ENCODE results near the gene EIF5A.

Gene EIF5A

GRCh38 chr17:7355053-7355452 is 47.6 kb downstream of the EIF5A start, which contains the start of gene TMEM95:
TMEM95 (plus strand) TSS chr17:7355156; CDS start chr17:7355205, 49 bp downstream.
- no peak for DNase-seq (ENCODE audit: low read depth in 2 of 2)

GRCh38 chr17:7355573-7355972 is 48.1 kb downstream of the EIF5A start:
- no peak for DNase-seq (ENCODE audit: low read depth in 2 of 2)

DNA sequence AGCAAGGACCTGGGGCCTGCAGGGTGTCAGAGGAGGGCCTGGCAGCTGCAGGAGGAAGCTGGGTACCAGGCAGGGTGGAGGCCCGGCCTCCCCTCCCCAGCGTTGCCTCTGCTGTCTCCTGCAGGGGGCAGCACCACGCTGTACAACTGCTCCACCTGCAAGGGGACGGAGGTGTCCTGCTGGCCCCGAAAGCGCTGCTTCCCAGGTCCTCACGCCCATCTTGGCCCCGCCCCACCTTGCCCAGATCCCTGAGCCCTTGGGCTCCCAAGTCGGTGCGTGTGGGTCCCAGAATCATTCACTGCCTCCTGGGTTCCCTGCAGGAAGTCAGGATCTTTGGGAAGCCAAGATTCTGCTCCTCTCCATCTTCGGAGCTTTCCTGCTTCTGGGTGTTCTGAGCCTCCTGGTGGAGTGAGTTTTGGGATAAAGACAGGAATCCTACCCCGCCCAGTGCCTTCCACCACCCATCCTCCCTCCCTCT is 48.7 kb downstream of the EIF5A start:
- peak; percentile 49 to 74 for DNase-seq (ENCODE audit: low read depth in 2 of 2)

DNA sequence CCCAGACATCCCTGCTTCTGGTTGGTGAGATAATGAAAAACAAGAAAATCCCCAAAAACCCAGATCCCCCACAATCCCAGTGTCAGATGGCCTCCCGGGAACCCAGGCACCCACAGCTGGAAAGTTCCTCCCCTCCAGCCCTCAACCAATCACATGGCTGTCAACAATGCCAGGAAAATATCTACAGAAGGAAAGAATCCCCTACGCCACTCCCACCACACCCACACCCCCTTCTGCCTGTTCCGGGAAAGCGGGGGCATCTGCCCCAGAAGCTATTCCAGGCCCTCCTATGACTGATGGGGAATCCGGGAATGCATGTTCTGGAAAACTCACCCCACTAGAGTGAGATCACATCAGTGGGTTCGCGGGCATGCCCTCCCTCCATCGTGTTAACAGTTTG is 49.3 kb downstream of the EIF5A start:
- DNase-seq (ENCODE audit: low read depth in 2 of 2): no peak

- no peak for DNase-seq (ENCODE audit: low read depth in 2 of 2)
These were observed 50.0 kb downstream of the EIF5A start for GRCh38 chr17:7357381-7357780.

DNA sequence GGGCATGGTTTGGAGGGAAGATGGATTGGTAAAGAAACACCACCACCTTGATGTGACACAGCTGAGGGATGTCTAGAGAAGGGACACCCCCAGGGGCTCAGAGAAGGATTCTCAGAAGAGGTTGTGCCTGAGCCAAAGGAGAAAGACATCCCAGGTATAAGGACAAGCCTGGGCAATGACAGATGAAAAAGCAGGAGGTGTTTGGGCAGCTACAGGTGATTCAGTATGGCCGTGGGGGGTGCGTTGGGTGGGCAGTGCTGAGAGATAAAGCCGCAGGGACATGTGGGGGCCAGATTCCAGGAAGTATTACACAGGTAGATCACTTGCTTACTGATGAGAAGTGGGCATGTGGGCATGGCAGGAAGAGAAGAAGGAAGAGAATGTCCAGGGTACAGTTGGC is 54.5 kb downstream of the EIF5A start:
- DNase-seq (ENCODE audit: low read depth in 2 of 2): no peak
